Embryonic facial prominence (tissue), 1 donor: Measurements from ENCODE around the gene SURF4.
A peak's percentile ranks its signal among the peaks of the same experiment; 100 is the strongest.

ENCODE experiments used
- DNase-seq: peaks from one replicate; pipeline ENCODE4 v3.0.0-alpha.2; 2016; ENCODE audit errors: extremely low spot score

The SURF4 gene

DNA sequence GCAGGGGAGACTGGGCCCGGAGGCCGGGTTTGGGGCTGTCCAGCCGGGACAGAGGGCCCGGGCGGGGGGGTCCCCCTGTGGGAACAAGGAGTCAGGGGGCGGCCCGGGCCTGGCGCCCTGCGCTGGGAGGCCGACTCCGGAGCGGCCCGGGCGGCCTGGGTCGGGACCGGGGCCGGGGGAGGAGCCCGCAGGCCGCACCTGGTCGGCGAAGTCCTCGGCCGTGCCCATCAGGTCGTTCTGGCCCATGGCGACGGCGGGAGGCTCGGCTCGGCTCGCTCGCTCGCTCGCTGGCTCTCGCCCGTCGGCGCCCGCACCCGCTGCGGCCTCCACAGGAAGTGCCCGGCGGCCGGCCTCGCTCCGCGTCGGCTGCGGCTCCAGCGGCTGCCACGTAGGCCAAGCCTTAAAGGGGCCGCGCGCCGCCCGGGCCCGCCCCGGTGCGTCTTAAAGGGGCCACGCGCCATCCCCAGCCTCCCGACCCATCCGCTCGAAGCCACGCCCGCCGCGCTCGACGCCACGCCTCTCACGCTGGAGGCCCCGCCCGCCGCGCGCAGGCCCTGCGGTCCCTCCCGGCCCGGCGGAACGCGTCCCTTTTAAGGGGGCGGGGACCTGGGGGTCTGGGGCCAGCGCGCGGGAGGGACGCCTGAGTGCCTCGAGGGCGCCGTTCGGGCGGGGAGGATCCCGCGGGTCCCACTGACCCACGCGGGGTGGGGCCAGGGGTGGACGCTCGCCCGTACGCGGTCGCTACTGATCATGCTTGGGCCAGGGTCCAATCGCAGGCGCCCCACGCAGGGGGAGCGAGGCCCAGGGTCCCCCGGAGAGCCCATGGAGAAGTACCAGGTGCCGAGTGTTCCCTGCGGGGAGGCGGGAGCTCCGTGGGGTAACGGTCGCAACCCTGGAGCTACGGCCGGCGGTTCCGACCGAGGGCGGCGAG lies at the start of gene SURF4, which contains the start of gene STKLD1:
SURF4 (minus strand) TSS at position 337 of the 931 bp plus-strand sequence; CDS start at position 246, 91 bp downstream.
STKLD1 (plus strand) TSS at position 643 of the 931 bp plus-strand sequence; CDS start at position 751, 108 bp downstream.
- peak; percentile 89 for DNase-seq

DNA sequence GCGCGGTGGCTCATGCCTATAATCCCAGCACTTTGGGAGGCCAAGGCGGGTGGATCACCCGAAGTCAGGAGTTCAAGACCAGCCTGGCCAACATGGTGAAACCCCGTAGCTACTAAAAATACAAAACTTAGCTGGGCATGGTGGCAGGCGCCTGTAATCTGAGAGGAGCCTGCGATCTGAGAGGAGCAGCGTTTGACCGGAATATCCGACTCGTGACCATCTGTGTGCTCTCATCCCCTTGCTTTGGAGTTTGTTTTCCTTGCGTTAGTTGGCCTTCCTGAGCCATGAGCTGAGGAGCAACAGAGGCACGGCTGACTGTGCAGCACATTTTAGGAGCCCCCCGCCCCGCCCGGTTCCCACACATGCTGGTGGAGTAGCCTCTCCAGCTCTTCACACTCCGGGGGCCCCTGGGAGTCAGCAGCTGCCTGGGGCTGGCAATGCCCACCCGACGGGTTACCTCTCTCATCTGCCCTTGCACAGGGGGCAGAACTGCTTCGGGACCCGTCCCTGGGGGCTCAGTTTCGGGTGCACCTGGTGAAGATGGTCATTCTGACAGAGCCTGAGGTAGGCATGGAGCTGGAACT lies 49.3 kb upstream of the SURF4 start:
- DNase-seq: no peak

DNA sequence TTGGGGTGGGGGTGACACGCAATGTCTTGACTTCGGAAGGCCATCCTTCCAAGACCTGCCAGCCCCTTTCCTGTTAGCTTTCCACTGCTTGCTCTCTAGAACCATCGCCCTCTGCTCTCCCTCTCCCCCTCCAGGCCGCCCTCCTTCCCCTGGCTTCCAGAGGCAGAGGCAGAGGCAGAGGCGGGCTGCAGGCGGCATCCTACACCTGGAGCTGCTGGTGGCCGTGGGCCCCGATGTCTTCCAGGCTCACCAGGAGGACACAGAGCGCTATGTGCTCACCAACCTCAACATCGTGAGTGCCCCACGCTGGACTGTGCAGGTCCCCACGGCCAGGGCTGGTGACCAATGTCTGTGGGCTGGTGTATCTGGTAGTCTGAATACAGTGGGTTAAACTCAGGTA lies 48.3 kb upstream of the SURF4 start:
- DNase-seq: no peak

DNA sequence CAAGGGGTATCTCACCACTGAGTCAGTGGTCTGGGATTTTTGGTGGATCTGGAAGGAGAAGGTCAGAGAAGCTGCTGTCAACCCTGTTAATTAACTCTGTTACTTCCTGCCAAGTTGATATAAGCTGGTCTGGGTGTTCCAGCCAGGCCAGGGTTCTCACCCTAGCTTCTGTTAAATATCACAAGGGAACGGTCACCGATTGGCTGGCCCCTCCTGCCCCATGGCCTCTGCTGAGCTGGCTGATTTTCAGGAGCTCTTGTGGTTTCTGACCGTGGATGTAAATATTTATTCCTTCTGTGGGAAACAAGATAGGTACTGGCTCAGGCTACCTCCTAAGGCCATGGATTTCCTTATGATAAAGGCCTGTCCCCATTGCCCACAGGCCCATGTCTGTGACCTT lies 47.4 kb upstream of the SURF4 start:
- DNase-seq: no peak

DNA sequence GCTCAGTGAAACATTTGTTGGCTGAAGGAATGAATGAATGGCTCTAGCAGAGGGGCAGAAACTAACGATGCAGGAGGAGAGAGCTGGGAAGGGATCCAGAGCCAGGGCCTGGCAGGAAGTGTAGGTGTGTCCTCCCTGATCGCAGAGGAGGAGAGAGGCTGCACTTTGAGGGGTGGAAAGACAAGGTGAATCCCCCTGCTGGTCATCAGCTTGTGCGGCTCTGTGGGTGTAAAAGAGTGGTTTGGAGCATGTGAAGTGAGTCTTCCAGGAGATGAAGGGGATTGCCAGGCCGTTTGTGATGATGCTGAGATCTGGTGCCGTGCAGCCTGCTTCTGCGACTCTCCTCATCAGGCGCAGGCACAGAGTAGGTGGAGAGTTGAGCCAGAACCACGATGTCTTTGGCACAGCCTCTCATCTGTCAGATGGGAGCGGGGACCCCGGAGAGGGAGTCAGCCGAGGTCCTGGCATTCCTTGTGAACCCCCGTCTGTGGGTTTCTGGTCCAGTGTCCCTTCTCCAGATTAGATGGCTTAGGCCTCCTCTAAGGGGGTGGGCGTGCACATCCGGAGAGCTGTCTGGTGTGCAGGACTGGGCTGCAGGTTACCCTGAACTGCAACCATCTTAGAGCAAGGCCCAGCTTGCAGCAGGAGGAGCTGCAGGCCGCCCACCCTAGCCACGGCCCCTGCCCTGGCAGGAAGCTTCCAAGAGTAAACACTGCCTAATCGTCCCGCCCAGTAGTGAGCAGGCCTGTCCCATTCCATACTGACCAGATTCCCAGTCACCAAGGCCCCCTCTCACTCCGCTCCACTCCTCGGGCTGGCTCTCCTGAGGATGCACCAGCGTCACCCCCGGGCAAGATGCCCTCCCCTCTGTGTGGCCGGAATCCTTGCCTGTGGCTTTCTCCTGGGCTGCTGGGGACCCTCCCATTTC lies 46.0 kb upstream of the SURF4 start, which contains the start of gene ADAMTS13:
ADAMTS13 (plus strand) TSS at position 753 of the 928 bp plus-strand sequence; CDS start at position 830, 77 bp downstream.
- no peak for DNase-seq

DNA sequence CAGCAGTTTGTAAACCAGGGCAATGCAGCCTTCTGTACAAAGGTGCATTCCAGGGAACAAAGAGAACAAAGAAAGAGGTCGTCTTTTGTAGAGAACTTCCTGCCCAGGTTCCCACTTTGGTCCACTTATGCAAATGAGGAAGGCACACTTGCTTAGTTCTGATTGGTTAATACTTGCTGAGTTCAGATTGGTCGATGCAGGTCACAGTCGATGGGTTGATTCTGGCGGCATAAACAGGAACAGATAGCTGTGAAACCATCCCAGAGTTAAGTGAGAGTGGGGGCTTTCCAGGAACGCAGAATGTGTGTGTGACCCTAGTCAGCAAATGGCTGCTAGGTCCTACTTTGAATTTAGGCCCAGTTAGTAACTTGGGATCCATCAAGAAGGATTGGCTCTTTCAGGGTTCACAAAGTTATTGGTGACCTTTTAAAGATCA lies 44.5 kb upstream of the SURF4 start:
- no peak for DNase-seq

DNA sequence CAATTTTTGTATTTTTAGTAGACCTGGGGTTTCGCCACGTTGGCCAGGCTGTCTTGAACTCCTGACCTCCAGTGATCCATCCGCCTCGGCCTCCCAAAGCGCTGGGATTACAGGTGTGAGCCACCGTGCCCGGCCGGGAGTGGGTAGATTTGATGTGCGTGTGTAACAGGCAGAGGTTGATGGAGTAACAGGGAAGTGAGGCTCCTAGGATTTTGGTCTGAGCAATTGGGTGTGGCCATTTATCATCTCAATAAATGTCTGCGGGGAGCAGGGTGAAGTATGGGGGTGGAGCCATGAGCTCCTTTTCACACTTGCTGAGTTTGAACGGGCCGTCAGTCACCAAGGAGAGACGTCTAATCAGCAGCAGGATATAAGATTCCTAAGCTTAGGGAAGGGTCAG lies 43.1 kb upstream of the SURF4 start:
- no peak for DNase-seq

DNA sequence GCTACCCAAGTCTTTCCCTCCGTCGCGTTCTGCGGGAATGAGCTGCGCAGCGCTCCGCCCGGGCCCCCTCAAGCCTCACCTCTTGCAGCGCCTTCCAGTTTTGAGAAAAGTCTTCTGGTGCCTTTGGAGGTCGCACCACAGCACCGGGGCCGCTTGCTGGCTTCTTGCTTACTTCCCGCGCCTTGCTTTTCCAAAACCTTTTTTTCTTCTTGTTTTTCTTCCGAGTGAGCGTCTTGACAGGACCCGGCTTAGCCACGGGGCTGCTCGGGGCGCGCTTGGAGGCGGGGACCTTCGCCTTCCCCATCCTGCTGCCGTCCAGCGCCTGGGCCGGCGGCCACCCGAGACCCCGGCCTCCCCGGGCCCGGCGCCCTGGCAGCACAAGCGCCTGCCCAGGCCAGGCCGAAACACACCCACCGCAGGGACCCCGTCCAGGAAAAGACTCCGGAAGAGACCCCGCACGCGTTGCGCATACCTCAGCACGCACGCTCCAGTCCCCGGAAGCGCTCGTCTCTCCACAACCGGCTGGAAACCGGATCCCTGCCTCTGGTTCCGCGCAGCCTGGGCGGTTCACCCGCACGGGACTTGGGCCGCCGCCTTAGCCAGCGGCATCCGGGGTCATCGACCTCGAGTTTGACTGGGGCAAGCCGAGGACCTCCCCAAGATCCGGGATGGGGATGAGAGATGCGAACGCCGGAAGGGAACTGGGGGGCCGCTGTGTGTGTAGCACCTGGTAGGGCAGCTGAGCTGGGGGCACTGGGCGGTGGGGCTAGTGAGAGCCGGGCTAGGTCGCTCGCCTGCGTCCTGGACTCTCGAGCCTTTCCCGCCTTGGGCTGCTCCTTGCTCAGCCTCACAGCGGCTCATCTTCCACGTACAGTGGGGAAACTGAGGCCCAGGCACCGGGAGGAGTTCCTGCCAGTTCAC lies 41.9 kb upstream of the SURF4 start, which contains the start of gene REXO4:
REXO4 (minus strand) TSS at position 470 of the 921 bp plus-strand sequence; CDS start at position 304, 166 bp downstream.
- peak; percentile 66 for DNase-seq

DNA sequence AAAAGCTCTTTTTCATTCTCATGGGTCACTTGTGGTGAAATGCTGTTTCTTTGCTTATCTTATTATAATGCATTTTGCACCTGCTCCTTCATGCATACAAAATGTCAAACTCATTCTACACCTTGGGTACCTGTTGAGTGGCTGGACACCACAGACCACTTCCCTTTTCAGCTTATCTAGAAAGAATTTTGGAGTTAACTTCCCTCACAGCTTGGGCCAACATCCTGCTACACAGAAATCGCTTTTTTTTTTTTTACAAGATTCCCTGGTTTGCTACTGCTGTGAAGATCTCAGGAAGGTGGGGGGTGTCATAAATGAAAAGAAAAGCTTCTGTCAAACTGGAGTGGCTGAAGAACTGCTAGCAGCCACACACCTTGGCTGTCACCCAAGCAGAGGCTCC lies 39.3 kb upstream of the SURF4 start:
- DNase-seq: no peak

DNA sequence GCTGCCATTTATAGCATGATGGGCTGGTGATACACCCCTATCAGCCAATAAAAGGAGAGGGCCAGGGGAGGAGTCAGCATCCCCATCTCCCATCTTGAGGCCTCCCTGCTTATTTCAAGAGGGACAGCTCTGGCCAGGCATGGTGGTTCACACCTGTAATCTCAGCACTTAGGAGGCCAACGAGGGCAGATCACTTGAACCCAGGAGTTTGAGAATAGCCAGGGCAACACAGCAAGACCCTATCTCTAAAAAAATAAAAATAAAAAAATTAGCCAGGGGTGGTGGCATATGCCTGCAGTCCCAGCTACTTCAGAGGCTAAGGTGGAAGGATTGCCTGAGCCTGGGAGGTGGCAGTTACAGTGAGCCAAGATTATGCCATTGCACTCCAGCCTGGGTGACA lies 32.2 kb upstream of the SURF4 start:
- DNase-seq: no peak

DNA sequence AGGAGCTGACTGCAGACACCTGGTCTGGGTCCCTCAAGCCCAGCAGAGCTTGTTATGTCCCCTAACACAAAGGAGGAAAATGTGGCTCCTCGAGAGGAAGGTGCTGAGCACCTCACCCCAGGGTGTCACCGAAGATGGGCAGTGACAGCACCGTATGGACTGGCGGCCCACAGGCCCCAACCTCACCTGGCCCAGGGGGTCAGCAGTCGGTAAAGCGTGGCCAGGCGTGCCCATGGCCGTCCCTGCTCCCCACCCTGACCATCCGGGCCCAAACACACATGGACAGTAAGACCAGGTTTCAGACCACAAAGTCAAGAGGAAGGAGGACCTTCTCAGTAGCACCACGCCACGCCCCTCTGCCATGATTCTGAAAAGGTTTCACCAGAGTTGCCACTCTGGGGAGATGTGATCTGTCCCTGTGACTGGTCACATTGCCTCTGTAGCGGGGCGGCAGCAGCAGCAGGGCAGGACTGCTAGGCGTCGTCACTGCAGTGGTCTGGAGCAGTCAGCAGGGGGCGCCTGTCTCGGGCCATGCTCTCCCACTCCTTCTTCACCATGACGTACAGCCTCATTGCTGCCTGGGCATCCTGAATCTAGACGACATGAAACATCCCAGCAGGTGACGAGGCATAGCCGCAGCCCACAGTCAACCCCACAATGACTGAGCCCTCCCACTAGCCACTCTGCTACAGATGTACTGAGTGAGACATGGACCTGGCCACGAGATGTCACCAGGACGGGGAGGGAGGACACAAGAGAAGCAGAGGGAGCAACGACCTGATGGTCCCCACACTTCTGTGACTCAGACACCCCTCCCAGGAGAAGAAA lies 30.8 kb upstream of the SURF4 start:
- peak; percentile 19 for DNase-seq

DNA sequence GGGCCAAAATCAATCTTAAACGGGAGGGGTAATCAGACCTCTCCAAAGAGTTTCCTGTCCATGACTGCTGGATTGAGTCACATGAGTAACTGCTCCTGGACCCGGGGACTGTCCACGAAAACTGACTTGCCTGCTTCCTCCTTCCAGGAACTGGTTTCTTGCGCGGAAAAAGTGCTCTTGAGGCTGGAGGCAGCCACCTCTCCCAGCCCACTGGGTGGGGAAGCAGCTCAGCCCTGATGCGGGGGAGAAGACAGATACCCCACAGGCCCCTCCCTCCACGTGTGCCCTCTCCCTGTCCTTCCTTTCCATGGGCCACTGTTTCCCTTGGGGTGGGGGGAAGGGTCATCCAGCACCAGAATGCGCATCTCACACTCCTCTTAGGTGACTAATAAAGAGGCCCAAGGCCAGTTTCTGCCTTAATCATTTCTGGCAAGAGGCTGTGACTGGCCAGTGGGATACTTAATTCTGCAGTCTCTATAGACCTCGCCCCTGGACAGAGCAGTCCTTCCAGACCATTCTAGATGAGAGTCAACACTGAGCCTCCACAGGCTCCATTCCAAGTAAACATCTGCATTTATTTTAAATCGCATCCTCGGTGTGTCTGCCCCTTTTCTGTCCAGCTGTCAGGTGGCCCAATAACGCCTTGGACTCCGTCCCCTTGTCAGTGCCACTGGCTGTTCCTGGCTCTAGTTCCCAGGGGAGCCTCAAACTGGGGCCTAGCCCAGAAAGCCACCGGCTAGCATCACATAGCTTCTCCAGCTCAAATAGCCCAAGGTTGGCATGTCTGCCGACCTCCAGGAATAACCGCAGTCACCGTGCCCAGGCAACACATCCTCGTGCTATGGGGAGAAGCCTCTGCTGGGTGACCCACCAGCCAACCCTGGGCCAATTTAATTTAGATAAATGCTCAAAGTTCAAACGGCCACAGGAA lies 29.9 kb upstream of the SURF4 start:
- DNase-seq: no peak

DNA sequence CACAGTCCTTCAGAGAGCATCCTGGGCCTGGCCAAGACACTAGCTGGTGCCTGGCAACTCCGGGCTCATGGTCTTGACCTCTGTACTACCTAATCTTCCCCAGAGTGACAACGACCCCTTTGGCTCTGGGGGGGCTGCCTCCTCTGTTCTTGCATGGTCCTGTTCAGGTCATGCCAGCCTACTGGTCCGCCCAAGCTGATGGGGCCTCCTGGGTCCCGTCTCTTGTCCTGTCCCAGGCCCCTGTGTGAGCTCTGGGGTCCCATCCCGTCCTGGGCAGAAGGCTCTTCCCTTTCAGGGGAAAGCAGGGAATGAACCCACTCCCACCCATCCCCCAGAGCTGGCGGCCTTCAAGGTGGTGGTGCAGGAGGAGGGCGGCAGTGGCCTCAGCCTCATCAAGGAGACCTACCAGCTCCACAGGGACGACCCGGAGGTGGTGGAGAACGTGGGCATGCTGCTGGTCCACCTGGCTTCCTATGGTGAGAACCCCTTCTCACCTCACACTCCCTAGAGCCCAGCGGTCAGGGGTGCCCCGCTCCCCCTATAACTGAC lies 28.7 kb upstream of the SURF4 start:
- no peak for DNase-seq

DNA sequence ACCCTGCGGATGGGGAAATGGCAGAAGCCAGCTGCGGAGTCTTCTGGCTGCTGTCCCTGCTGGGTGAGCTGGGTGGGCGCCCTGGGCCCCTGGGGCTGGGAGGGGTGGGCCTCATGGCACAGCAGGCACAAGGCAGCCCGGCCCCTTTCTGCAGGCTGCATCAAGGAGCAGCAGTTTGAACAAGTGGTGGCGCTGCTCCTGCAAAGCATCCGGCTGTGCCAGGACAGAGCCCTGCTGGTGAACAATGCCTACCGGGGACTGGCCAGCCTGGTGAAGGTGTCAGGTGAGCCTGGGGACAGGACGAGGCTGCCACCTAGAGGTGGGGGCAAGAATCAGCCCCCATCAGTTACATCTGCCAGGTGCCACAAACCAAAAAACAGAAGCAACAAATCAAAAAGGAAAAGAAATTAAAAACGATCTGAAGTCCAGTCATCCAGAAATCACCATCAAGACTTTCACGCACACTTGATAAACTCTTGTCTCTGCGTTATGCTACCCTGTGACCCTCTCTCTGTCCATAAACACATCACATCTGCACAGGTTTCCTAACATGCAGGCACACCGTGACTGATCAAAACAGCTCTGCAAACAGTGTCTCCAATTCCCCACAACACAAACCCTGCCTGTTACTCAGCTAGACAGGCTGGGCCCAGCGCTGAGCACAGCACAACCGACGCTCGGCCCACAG lies 28.1 kb upstream of the SURF4 start:
- no peak for DNase-seq

DNA sequence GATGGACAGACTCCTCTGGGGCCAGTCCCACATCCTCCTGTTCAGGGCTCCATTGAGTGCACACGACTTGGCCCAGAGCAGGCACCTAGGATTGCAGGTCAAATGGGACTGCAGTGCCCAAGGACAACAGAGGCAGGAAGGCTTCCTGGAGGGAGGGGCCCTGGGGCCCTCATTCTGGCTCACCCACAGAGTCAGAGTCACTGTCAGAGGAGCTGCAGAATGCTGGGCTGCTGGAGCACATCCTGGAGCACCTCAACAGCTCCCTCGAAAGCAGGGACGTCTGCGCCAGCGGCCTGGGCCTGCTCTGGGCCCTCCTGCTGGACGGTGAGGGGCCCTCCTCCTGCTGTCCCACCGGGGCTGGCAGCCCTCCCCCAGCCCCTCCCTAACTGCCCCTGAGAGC lies 26.8 kb upstream of the SURF4 start:
- DNase-seq: no peak

DNA sequence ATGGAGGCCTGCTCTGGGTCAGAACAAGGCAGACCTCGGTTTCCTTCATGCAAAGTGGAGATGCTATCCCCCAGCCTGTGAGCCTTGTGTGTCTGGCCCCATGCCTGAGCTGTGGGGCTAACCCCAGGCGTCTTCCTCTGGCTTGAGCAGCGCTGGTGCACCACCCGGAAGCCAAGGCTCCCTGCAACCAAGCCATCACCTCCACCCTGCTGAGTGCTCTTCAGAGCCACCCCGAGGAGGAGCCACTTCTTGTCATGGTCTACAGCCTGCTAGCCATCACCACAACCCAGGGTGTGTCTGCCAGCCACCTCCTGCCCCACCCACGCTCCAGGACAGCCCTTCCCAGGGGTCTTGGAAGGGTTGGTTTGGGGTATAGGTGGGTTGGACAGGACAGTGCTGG lies 25.7 kb upstream of the SURF4 start:
- no peak for DNase-seq

DNA sequence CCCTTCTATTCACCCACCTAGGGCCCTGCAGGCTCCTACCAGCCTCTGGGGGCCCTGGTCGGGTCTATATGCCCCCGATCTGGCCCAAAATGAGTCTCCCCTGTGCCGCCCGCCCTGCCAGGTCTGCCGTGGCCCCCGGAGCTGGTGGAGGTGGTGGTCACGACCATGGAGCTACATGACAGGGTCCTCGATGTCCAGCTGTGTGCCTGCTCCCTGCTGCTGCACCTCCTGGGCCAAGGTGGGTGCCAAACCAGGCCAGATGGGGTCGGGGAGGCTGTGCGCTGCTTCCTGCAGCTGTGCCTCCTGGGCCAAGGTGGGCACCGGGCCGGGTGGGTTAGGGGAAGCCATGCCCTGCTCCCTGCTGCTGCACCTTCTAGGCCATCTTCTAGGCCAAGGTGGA lies 24.4 kb upstream of the SURF4 start:
- DNase-seq: no peak

DNA sequence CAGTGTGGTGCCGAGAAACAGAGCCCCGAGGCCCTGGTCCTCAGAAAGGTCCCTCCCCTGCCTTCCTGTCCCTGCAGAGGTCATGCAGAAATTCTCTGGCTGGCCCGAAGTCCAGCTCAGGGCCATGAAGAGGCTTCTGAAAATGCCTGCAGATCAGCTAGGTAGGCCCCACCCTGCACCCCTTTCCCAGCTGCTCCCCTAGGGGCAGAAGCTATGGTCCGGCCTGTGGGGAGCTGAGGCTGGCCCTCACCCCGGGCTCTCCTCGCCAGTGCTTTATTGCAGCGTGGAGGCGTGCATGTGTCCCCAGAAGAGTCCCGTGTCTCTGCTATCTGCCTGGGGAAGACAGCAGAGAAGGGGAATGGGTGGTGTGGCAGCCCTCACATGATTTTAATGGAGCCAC lies 22.0 kb upstream of the SURF4 start:
- no peak for DNase-seq
